K562 (cell line): ENCODE results near the gene MATK. TPM values are rescaled to one million over a fixed set of nuclear protein-coding genes. Genes with fewer than 3 reads are reported as not detected.

ENCODE experiments used
- ATAC-seq: fragments of 200-7000 bp; cut with Tn5 transposase; 3 replicates; pipeline ENCODE4 v1.9.1; 2020; ENCODE audit warnings: moderate library complexity
- BruUV-seq: library from RNA; stranded (reverse); fragments of 400-500 nt; replicated peaks from 2 replicates; lab custom pipeline; 2021; lab: Mats Ljungman, UMichigan
- CTCF ChIA-PET: fragments of 300-600 bp; formaldehyde crosslinking; extraction: SDS; loops from one replicate; lab custom pipeline; 2021; ENCODE audit warnings: low intra/inter-chr PET ratio; lab: Yijun Ruan, JAX
- POLR2A ChIA-PET: fragments of 300-600, 350-650 bp; sonication (Branson Sonifier 250); formaldehyde crosslinking; extraction: SDS; loops from one replicate; lab custom pipeline; 2021; ENCODE audit warnings: antibody characterized with exemption, inconsistent platforms; lab: Yijun Ruan, JAX
- DNase-seq, 4 experiments: peaks; one replicate each; pipeline versions ENCODE4 v3.0.0 to v3.0.0-alpha.2; 2011 to 2018; ENCODE audit warnings: low spot score in 3 of 4, mixed read lengths in 3 of 4; ENCODE audit errors: extremely low read depth in 1 of 4
- FAIRE-seq: peaks from 2 replicates; lab custom pipeline; 2011; peaks lifted over from hg19 to GRCh38; lab: Jason Lieb, UNC
- H2AFZ ChIP-seq: 2 replicates; pipeline ENCODE4 v1.6.0; 2011; ENCODE audit warnings: low read depth, low read length, control low read depth, inconsistent platforms
- H3K27ac ChIP-seq: fragments of 200-600 bp; 3 replicates; pipeline ENCODE4 v1.8.0; 2011; ENCODE audit warnings: low read depth, mild to moderate bottlenecking, control low read depth, inconsistent platforms, low read length, moderate library complexity, mixed read lengths; ENCODE audit errors: extremely low read depth
- H3K27me3 ChIP-seq, 2 experiments: fragments of 300-600 bp in 1 of 2; 2 replicates in 1 of 2; 3 replicates in 1 of 2; pipeline versions ENCODE4 v1.6.0 to v1.8.0; 2011; ENCODE audit warnings: inconsistent platforms in 2 of 2, low read length in 2 of 2, mild to moderate bottlenecking in 1 of 2, mixed read lengths in 1 of 2, moderate library complexity in 1 of 2; ENCODE audit not compliant: control insufficient read depth in 2 of 2, insufficient read depth in 2 of 2
- H3K36me3 ChIP-seq: fragments of 300-600 bp; 3 replicates; pipeline ENCODE4 v1.8.0; 2011; ENCODE audit warnings: mild to moderate bottlenecking, low read length, inconsistent platforms; ENCODE audit not compliant: control insufficient read depth, insufficient read depth
- H3K4me1 ChIP-seq, 2 experiments: fragments of 200-600 bp in 1 of 2; replicated peaks in 1 of 2; 2 replicates in 1 of 2; 3 replicates in 1 of 2; pipeline versions ENCODE4 v1.5.1 to v1.8.0; 2011; ENCODE audit warnings: inconsistent platforms in 2 of 2, low read length in 2 of 2, mild to moderate bottlenecking in 1 of 2, mixed read lengths in 1 of 2, moderate library complexity in 1 of 2; ENCODE audit not compliant: control insufficient read depth in 2 of 2, insufficient read depth in 2 of 2
- H3K4me2 ChIP-seq: 2 replicates; pipeline ENCODE4 v1.6.1; 2011; ENCODE audit warnings: low read length, control low read depth, inconsistent platforms, mixed read lengths; ENCODE audit not compliant: insufficient read depth
- H3K4me3 ChIP-seq: fragments of 200-600 bp; sonication (generic), shearing (Covaris generic); 2 replicates; pipeline ENCODE4 v1.5.1; 2016; ENCODE audit warnings: control low read depth, inconsistent platforms
- H3K79me2 ChIP-seq: fragments of 200-600 bp; 3 replicates; pipeline ENCODE4 v1.8.0; 2011; ENCODE audit warnings: low read length, inconsistent platforms; ENCODE audit not compliant: control insufficient read depth, insufficient read depth
- H3K9ac ChIP-seq, 2 experiments: 2 replicates each; pipeline versions ENCODE4 v1.6.0 to v1.6.1; 2011; ENCODE audit warnings: low read depth in 2 of 2, low read length in 2 of 2, control low read depth in 1 of 2, inconsistent platforms in 1 of 2, mild to moderate bottlenecking in 1 of 2, mixed read lengths in 1 of 2; ENCODE audit not compliant: insufficient read depth in 1 of 2
- H3K9me1 ChIP-seq: one replicate; pipeline ENCODE4 v1.6.0; 2011; ENCODE audit warnings: inconsistent platforms, mild to moderate bottlenecking, low read length, moderate library complexity; ENCODE audit not compliant: control insufficient read depth, insufficient read depth
- H3K9me3 ChIP-seq: replicated peaks from 2 replicates; pipeline ENCODE4 v1.5.1; 2011; ENCODE audit warnings: low read depth, low read length, inconsistent platforms; ENCODE audit not compliant: control insufficient read depth, insufficient read depth
- H4K20me1 ChIP-seq: replicated peaks from 2 replicates; pipeline ENCODE4 v1.6.1; 2011; ENCODE audit warnings: low read length, inconsistent platforms, mixed read lengths; ENCODE audit not compliant: control insufficient read depth, insufficient read depth
- BCOR ChIP-seq: fragments of 450-650 bp; IDR thresholded peaks from 2 replicates; pipeline ENCODE4 v1.6.1; 2016
- HINFP ChIP-seq: fragments of 450-650 bp; conservative IDR thresholded peaks from 2 replicates; pipeline ENCODE4 v1.6.1; 2016; ENCODE audit warnings: missing genetic modification characterization, low read depth, mild to moderate bottlenecking, control low read depth, missing compliant biosample characterization
- KDM1A ChIP-seq, 2 experiments: fragments of 450-650 bp; IDR thresholded peaks; 2 replicates each; pipeline ENCODE4 v1.6.1; 2016; ENCODE audit warnings: mild to moderate bottlenecking in 2 of 2
- PTBP1 ChIP-seq: fragments of 200-400 bp; formaldehyde crosslinking; IDR thresholded peaks from 2 replicates; pipeline ENCODE4 v1.6.1; 2017; ENCODE audit warnings: low read depth, low read length
- RBM25 ChIP-seq: fragments of 200-400 bp; formaldehyde crosslinking; IDR thresholded peaks from 2 replicates; pipeline ENCODE4 v1.6.1; 2018; ENCODE audit warnings: low read length, low read depth, moderate library complexity; ENCODE audit not compliant: severe bottlenecking
- RCOR1 ChIP-seq, 2 experiments: IDR thresholded peaks; 2 replicates each; pipeline ENCODE4 v1.6.1; 2012; ENCODE audit warnings: low read depth in 2 of 2, low read length in 2 of 2, borderline replicate concordance in 1 of 2, improper control_type of control experiment in 1 of 2
- WGBS: fragments of 100-300 bp; shearing (Covaris generic); methylation state at CpG from one replicate; pipeline ENCODE4 v1.1.6; 2016; ENCODE audit warnings: low coverage, mixed read lengths; ENCODE audit not compliant: insufficient coverage; ENCODE audit errors: missing lambda C conversion rate; 5-methylcytosine and 5-hydroxymethylcytosine counted together
- in situ Hi-C: fragments of 300-500 bp; cut with MboI; formaldehyde crosslinking; loops from 4 replicates; pipeline ENCODE4 v1.15.0; 2018; ENCODE audit warnings: inconsistent platforms, mixed read lengths
- intact Hi-C: fragments of 100-400 bp; cut with micrococcal nuclease; formaldehyde crosslinking; loops from 2 replicates; pipeline ENCODE4 v1.14.2; 2022
- polyA plus RNA-seq, 8 experiments: library from polyadenylated mRNA; depleted of rRNA in 4 of 8; stranded (reverse) in 5 of 8; unstranded in 3 of 8; fragments of >200 nt; fragmentation: Nextera tagmentation in 2 of 8; fragmentation: Illumina TruSeq in 1 of 8; extraction: Ambion mirVana in 2 of 8; extraction: Trizol in 1 of 8; gene quantifications; 2 replicates each; pipeline versions ENCODE4 v1.2.1 to v1.2.3, GENCODE V29; 2011 to 2014; ENCODE audit warnings: inconsistent platforms in 1 of 8, missing spikeins in 1 of 8
- total RNA-seq, 7 experiments: library from RNA; depleted of rRNA in 6 of 7; stranded (reverse); fragments of >200 nt in 6 of 7; fragmentation: Illumina TruSeq in 2 of 7; extraction: Trizol in 2 of 7; gene quantifications; 2 replicates each; pipeline versions ENCODE4 v1.2.1 to v1.2.3, GENCODE V29; 2011 to 2021; ENCODE audit warnings: low replicate concordance in 1 of 7
- TF ChIP-seq, protein P1 (sequence below), 2 experiments: fragments of 450-650 bp in 1 of 2; IDR thresholded peaks; 2 replicates each; pipeline ENCODE4 v1.6.1; 2011 to 2017; ENCODE audit warnings: low read depth in 2 of 2, antibody characterized with exemption in 1 of 2, borderline replicate concordance in 1 of 2, low read length in 1 of 2, mild to moderate bottlenecking in 1 of 2, mixed read lengths in 1 of 2; ENCODE audit not compliant: control insufficient read depth in 1 of 2

The MATK gene
- total and polyA plus RNA-seq, 9 of the 15 experiments (the other 6 are each of a cell fraction or from before 2014, with no cell fraction given), result 0.08 to 41.5 (median 21.4) TPM

DNA sequence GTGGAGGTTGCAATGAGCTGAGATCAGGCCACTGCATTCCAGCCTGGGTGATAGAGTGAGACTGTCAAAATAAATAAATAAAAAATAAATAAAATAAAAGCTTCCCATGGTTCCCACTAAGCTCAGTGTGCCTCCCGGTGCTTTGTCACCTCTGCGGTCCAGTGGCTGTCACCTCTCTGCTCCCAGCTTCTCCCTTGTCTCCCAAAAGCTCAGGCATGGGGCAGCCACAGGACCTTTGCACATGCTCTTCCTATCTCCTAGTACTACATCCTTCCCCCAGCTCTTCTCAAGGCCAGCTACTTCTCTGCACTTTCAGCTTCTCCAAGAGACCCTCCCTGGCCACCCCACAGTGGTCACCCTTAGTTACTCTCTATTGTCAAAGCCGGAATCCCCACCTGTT is 7.6 kb upstream of the MATK start:
- DNase-seq, result no peak
- Histone ChIP-seq H3K27ac (no peak overlapping the region), H4K20me1 (no peaks in the 10 kb centered on the region), H3K79me2 (no peaks in the 10 kb centered on the region), H3K9me3 (0 out of 2 replicates have a peak, but pooled peaks cover 2% of the 10 kb centered on the region), H2AFZ (no peak overlapping the region), H3K36me3 (no peaks in the 10 kb centered on the region), H3K9ac (no peak overlapping the region), H3K4me1 (no peaks in the 10 kb centered on the region; a peak in 1 of 5 replicates), H3K4me2 (no peak overlapping the region), H3K9me1 (no peaks in the 10 kb centered on the region), H3K27me3 (peaks cover 0 to 10% of the 10 kb centered on the region in 2 experiments; a peak in 1 of 5 replicates), H3K4me3 (no peak overlapping the region)
- POLR2A ChIA-PET, result no interaction called here
- ATAC-seq, result no peak
- CTCF ChIA-PET, result no interaction called here
- TF ChIP-seq KDM1A (IDR thresholded peaks at IDR 0.05) (peak in 1 of 2 experiments; percentile 31; a peak in 1 of 4 replicates), RCOR1 (IDR thresholded peaks at IDR 0.05; ENCODE audit: borderline replicate concordance in 1 of 2, low read depth in 2 of 2, low read length in 2 of 2) (0 out of 4 replicates have a peak, but pooled peaks of 1 of the 2 experiments have one; percentile 25), RBM25 (peak; percentile 80), PTBP1 (0 out of 2 replicates have a peak, but pooled peaks have one; percentile 45), BCOR (peak; percentile 67; the same call in 1 of the 2 replicates), HINFP (tag) (no peak)
- TF ChIP-seq, protein P1, sequence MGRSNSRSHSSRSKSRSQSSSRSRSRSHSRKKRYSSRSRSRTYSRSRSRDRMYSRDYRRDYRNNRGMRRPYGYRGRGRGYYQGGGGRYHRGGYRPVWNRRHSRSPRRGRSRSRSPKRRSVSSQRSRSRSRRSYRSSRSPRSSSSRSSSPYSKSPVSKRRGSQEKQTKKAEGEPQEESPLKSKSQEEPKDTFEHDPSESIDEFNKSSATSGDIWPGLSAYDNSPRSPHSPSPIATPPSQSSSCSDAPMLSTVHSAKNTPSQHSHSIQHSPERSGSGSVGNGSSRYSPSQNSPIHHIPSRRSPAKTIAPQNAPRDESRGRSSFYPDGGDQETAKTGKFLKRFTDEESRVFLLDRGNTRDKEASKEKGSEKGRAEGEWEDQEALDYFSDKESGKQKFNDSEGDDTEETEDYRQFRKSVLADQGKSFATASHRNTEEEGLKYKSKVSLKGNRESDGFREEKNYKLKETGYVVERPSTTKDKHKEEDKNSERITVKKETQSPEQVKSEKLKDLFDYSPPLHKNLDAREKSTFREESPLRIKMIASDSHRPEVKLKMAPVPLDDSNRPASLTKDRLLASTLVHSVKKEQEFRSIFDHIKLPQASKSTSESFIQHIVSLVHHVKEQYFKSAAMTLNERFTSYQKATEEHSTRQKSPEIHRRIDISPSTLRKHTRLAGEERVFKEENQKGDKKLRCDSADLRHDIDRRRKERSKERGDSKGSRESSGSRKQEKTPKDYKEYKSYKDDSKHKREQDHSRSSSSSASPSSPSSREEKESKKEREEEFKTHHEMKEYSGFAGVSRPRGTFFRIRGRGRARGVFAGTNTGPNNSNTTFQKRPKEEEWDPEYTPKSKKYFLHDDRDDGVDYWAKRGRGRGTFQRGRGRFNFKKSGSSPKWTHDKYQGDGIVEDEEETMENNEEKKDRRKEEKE (IDR thresholded peaks at IDR 0.05; ENCODE audit: borderline replicate concordance in 1 of 2, control insufficient read depth in 1 of 2, low read depth in 2 of 2, low read length in 1 of 2), result no peak
- intact Hi-C loops (no loop called here), in situ Hi-C loops (no loop called here)
- no peak for FAIRE-seq
- WGBS, result 66% methylated on average over 3 of the region's 3 CpGs
- BruUV-seq, result no TSS peak
